ENCODE data around the gene SORBS1.

Gene SORBS1

DNA sequence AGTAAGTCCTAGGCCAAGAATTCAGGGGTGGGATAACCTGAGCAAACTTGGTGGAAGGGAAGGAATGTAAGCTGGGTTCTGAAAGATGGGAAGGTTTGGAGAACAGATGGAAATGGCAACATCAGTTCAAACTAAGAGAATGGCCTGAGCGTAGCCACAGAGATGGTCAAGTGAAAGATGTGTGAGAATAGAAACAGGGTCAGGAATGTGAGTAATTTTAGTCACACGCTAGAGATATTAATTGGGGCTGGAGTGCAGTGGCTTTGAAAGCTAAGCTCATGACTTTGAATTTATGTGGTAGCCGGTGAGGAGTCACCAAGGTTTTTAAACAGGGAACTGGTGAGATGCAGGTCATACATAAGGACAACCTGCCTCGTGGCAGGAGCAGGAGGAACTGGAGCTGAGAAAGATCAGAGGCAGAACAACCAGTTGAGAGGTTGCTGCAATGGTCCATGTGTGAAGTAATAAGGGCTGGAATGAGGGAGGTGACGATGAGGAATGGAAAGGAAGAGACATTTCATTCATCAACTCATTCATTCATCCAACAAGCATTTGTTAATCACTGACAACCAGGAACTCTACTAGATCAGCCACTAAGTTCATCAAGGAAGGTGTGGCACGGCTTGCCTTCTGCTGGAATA, 12.9 kb upstream of the SORBS1 start:
- Mint-ChIP-seq H3K27me3 (peaks cover 18% of the 10 kb centered on the region), H3K9me3 (no peaks in the 10 kb centered on the region), H3K4me3 (no peak overlapping the region), H3K36me3 (ENCODE audit: low read depth) (no peaks in the 10 kb centered on the region), H3K4me1 (ENCODE audit: low read depth) (no peaks in the 10 kb centered on the region), H3K27ac (no peak overlapping the region)
- no peak for DNase-seq

DNA sequence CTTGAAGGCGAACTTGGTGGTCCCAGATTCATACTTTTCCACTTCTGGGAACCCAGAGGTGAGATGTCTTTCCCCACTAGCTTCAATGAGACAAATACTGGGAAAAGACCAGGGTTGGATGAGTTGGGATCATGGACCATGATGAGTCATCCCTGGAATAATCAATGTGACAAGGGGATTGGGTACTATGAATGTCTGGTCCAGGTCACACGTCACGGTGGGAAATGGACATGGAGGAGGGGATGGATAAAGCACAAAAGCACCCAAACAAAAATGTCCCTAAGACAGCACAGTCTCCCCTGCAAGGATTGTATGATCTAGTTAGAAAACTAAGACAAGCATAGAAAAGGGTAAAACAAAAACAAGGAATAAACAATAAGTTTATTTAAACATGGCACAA, 12.4 kb upstream of the SORBS1 start:
- no peak overlapping the region for H3K4me3 Mint-ChIP-seq
- no peak overlapping the region for H3K27ac Mint-ChIP-seq
- DNase-seq = no peak
- peaks cover 15% of the 10 kb centered on the region for H3K27me3 Mint-ChIP-seq
- no peaks in the 10 kb centered on the region for H3K9me3 Mint-ChIP-seq
- no peaks in the 10 kb centered on the region for H3K4me1 Mint-ChIP-seq (ENCODE audit: low read depth)
- no peaks in the 10 kb centered on the region for H3K36me3 Mint-ChIP-seq (ENCODE audit: low read depth)

- Mint-ChIP-seq H3K4me3 (no peak overlapping the region), H3K4me1 (ENCODE audit: low read depth) (no peaks in the 10 kb centered on the region), H3K27me3 (peaks cover 13% of the 10 kb centered on the region), H3K9me3 (no peaks in the 10 kb centered on the region), H3K36me3 (ENCODE audit: low read depth) (no peaks in the 10 kb centered on the region), H3K27ac (no peak overlapping the region)
- no peak for DNase-seq
These were observed 11.1 kb upstream of the SORBS1 start for GRCh38 chr10:95572131-95572820.

- H3K36me3 Mint-ChIP-seq (ENCODE audit: low read depth) = no peaks in the 10 kb centered on the region
- no peak overlapping the region for H3K4me3 Mint-ChIP-seq
- H3K27me3 Mint-ChIP-seq = peaks cover 13% of the 10 kb centered on the region
- DNase-seq = no peak
- H3K4me1 Mint-ChIP-seq (ENCODE audit: low read depth) = no peaks in the 10 kb centered on the region
- H3K27ac Mint-ChIP-seq = no peak overlapping the region
- no peaks in the 10 kb centered on the region for H3K9me3 Mint-ChIP-seq
These were observed 10.2 kb upstream of the SORBS1 start for GRCh38 chr10:95571390-95571789.

- H3K36me3 Mint-ChIP-seq (ENCODE audit: low read depth) = no peaks in the 10 kb centered on the region
- peaks cover 9% of the 10 kb centered on the region for H3K27me3 Mint-ChIP-seq
- no peak overlapping the region for H3K27ac Mint-ChIP-seq
These were observed 8.2 kb upstream of the SORBS1 start for GRCh38 chr10:95569368-95569767.

GRCh38 chr10:95567903-95568630, 6.9 kb upstream of the SORBS1 start:
- no peak for DNase-seq
- Mint-ChIP-seq H3K27me3 (peaks cover 2% of the 10 kb centered on the region), H3K4me1 (ENCODE audit: low read depth) (no peaks in the 10 kb centered on the region), H3K27ac (no peak overlapping the region), H3K4me3 (no peak overlapping the region), H3K9me3 (no peaks in the 10 kb centered on the region), H3K36me3 (ENCODE audit: low read depth) (no peaks in the 10 kb centered on the region)

More at GRCh38 chr10:95569368-95569767, 8.2 kb upstream of the SORBS1 start:
- H3K9me3 Mint-ChIP-seq = no peaks in the 10 kb centered on the region
- no peak for DNase-seq
- no peaks in the 10 kb centered on the region for H3K4me1 Mint-ChIP-seq (ENCODE audit: low read depth)
- no peak overlapping the region for H3K4me3 Mint-ChIP-seq

- DNase-seq = no peak
- Mint-ChIP-seq H3K27me3 (no peaks in the 10 kb centered on the region), H3K4me1 (ENCODE audit: low read depth) (peaks cover 4% of the 10 kb centered on the region), H3K36me3 (ENCODE audit: low read depth) (no peaks in the 10 kb centered on the region), H3K4me3 (no peak overlapping the region), H3K27ac (no peak overlapping the region), H3K9me3 (no peaks in the 10 kb centered on the region)
These were observed 5.0 kb upstream of the SORBS1 start for GRCh38 chr10:95566136-95566535.

GRCh38 chr10:95565336-95565735, 4.2 kb upstream of the SORBS1 start:
- Mint-ChIP-seq H3K4me1 (ENCODE audit: low read depth) (peaks cover 9% of the 10 kb centered on the region), H3K36me3 (ENCODE audit: low read depth) (peaks cover 3% of the 10 kb centered on the region), H3K27ac (no peak overlapping the region), H3K9me3 (no peaks in the 10 kb centered on the region), H3K4me3 (no peak overlapping the region), H3K27me3 (peaks cover 4% of the 10 kb centered on the region)
- DNase-seq = no peak

- H3K9me3 Mint-ChIP-seq = no peaks in the 10 kb centered on the region
- H3K27ac Mint-ChIP-seq = no peak overlapping the region
- peaks cover 13% of the 10 kb centered on the region for H3K27me3 Mint-ChIP-seq
- H3K36me3 Mint-ChIP-seq (ENCODE audit: low read depth) = peaks cover 3% of the 10 kb centered on the region
- H3K4me3 Mint-ChIP-seq = no peak overlapping the region
- no peak for DNase-seq
- H3K4me1 Mint-ChIP-seq (ENCODE audit: low read depth) = peaks cover 14% of the 10 kb centered on the region
These were observed 3.1 kb upstream of the SORBS1 start for GRCh38 chr10:95564291-95564690.

DNA sequence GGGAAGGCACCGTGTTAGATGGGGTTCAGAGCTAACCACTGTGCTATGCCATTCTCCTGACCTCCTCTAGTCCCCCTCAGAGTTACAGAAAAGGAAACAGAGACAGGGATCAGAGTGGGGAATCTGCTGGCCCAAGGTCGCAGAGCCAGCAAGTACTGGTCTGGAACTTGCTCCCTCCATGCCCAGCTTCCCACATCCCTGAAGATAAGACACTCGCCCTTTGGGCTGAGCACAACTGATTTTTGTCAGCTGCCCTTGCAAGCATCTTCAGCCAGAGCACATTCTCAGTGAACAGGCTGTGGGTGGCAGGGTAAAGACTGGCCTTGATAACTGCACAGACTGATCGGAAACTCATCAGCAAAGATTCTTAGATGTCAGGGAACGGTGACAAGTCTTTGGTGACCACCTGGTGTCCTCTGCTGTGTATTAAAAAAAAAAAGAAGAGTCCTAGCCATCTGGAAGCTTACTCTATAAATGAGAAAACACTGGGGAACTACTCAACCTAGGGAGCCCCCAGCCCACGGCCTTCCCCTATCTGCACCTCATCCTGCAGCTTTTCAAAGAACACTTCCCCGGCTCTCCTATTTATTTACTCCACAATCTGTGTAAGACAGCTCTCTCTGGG, 1.3 kb upstream of the SORBS1 start:
- Mint-ChIP-seq H3K4me1 (ENCODE audit: low read depth) (peaks cover 14% of the 10 kb centered on the region), H3K27me3 (peaks cover 24% of the 10 kb centered on the region), H3K9me3 (no peaks in the 10 kb centered on the region), H3K36me3 (ENCODE audit: low read depth) (peaks cover 3% of the 10 kb centered on the region), H3K4me3 (no peak overlapping the region), H3K27ac (no peak overlapping the region)
- DNase-seq = no peak

- Mint-ChIP-seq H3K36me3 (ENCODE audit: low read depth) (peaks cover 3% of the 10 kb centered on the region), H3K4me3 (peak overlapping the region; percentile 94), H3K9me3 (no peaks in the 10 kb centered on the region), H3K4me1 (ENCODE audit: low read depth) (peaks cover 14% of the 10 kb centered on the region), H3K27ac (no peak overlapping the region), H3K27me3 (peaks cover 24% of the 10 kb centered on the region)
- DNase-seq = no peak
These were observed 650 bp upstream of the SORBS1 start for GRCh38 chr10:95561864-95562177.

GRCh38 chr10:95560278-95561176, 644 bp downstream of the SORBS1 start:
- Mint-ChIP-seq H3K27me3 (peaks cover 24% of the 10 kb centered on the region), H3K36me3 (ENCODE audit: low read depth) (peaks cover 3% of the 10 kb centered on the region), H3K4me1 (ENCODE audit: low read depth) (peaks cover 14% of the 10 kb centered on the region), H3K4me3 (peak overlapping the region; percentile 94), H3K9me3 (no peaks in the 10 kb centered on the region), H3K27ac (peak overlapping the region; percentile 86)
- peak; percentile 58 for DNase-seq

DNA sequence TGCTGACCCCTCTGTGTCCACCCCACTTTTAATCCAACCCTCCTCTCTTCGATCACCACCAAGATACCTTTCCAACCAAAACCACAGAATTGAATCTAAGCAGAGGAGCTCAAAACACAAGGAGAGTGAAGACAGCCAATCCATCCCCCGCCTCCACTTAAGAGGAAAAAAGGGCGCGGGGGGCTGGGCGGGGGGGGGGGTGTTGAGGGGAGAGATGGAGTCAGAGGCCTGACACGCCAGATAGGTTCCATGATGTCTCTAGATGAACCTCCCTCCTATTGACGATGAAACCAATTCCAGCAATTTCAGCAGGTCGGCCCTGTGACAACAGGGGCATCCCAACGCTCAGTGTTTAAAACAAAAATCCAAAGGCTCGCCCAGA, 1.3 kb downstream of the SORBS1 start:
- Mint-ChIP-seq H3K4me1 (ENCODE audit: low read depth) (peaks cover 14% of the 10 kb centered on the region), H3K27me3 (peaks cover 24% of the 10 kb centered on the region), H3K9me3 (no peaks in the 10 kb centered on the region), H3K4me3 (peak overlapping the region; percentile 94), H3K36me3 (ENCODE audit: low read depth) (peaks cover 3% of the 10 kb centered on the region), H3K27ac (no peak overlapping the region)
- no peak for DNase-seq

DNA sequence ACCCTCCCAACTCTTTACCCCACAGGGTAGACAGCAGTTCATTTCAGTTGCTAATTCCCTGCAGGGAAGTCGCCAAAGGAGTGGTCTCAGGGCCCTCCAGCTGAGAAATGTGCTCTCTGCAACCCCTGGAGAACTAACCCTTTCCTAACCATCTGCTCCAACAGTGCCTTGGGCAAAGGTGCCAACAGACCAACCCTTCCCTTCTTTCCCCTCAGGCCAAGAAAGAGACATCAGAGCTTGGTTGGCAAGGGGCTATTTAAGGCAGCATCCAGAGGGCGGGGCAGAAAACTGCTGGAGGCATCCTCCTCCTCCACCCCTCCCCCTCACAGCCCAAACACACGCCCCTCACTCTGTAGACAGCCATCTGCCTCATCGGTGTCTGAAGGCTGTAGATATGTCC, 1.7 kb downstream of the SORBS1 start:
- DNase-seq = no peak
- Mint-ChIP-seq H3K27me3 (peaks cover 24% of the 10 kb centered on the region), H3K4me3 (peak overlapping the region; percentile 46), H3K36me3 (ENCODE audit: low read depth) (peaks cover 3% of the 10 kb centered on the region), H3K4me1 (ENCODE audit: low read depth) (peaks cover 14% of the 10 kb centered on the region), H3K9me3 (no peaks in the 10 kb centered on the region), H3K27ac (no peak overlapping the region)
